ENCODE results near the gene HS6ST3. TPM values are rescaled to one million over a fixed set of nuclear protein-coding genes. Genes with fewer than 3 reads are reported as not detected.

Gene HS6ST3
- total RNA-seq, 1 donor from 2014 or later = 3.0 TPM

GRCh38 chr13:96403241-96403640, 313.3 kb downstream of the HS6ST3 start:
- intact Hi-C loops (cut with DNase I) = no loop called here
- Histone ChIP-seq H3K36me3 (no peaks in the 10 kb centered on the region), H3K4me3 (no peak overlapping the region), H3K27me3 (no peaks in the 10 kb centered on the region), H3K4me1 (no peaks in the 10 kb centered on the region), H3K9me3 (no peaks in the 10 kb centered on the region), H3K27ac (no peak overlapping the region)
- TF ChIP-seq CTCF (IDR thresholded peaks at IDR 0.05) = no peak
- no peak for DNase-seq (ENCODE audit: low spot score in 2 of 2)

- H3K27ac ChIP-seq = no peak overlapping the region
- H3K27me3 ChIP-seq = no peaks in the 10 kb centered on the region
- DNase-seq (ENCODE audit: low spot score in 2 of 2) = no peak
- H3K4me3 ChIP-seq = no peak overlapping the region
- H3K4me1 ChIP-seq = no peaks in the 10 kb centered on the region
- H3K36me3 ChIP-seq = no peaks in the 10 kb centered on the region
- intact Hi-C loops (cut with DNase I) = no loop called here
- TF ChIP-seq CTCF (IDR thresholded peaks at IDR 0.05) = no peak
- H3K9me3 ChIP-seq = no peaks in the 10 kb centered on the region
Observed at GRCh38 chr13:96403651-96404050, 313.7 kb downstream of the HS6ST3 start.

- no peak for TF ChIP-seq CTCF (IDR thresholded peaks at IDR 0.05)
- no peak for DNase-seq (ENCODE audit: low spot score in 2 of 2)
- H3K27ac ChIP-seq = no peak overlapping the region
- no peaks in the 10 kb centered on the region for H3K36me3 ChIP-seq
- intact Hi-C loops (cut with DNase I) = no loop called here
- H3K9me3 ChIP-seq = no peaks in the 10 kb centered on the region
- H3K4me3 ChIP-seq = no peak overlapping the region
- no peaks in the 10 kb centered on the region for H3K27me3 ChIP-seq
- no peaks in the 10 kb centered on the region for H3K4me1 ChIP-seq
Observed at GRCh38 chr13:96415831-96416385, 326.0 kb downstream of the HS6ST3 start.

GRCh38 chr13:96417939-96418685, 328.2 kb downstream of the HS6ST3 start:
- no peak for DNase-seq (ENCODE audit: low spot score in 2 of 2)
- Histone ChIP-seq H3K4me3 (no peak overlapping the region), H3K27me3 (no peaks in the 10 kb centered on the region), H3K4me1 (no peaks in the 10 kb centered on the region), H3K36me3 (no peaks in the 10 kb centered on the region), H3K27ac (no peak overlapping the region), H3K9me3 (no peaks in the 10 kb centered on the region)
- TF ChIP-seq CTCF (IDR thresholded peaks at IDR 0.05) = no peak
- intact Hi-C loops (cut with DNase I) = no loop called here

- Histone ChIP-seq H3K4me3 (no peak overlapping the region), H3K27ac (no peak overlapping the region), H3K9me3 (no peaks in the 10 kb centered on the region), H3K27me3 (no peaks in the 10 kb centered on the region), H3K36me3 (no peaks in the 10 kb centered on the region), H3K4me1 (no peaks in the 10 kb centered on the region)
- intact Hi-C loops (cut with DNase I) = no loop called here
- no peak for DNase-seq (ENCODE audit: low spot score in 2 of 2)
- TF ChIP-seq CTCF (IDR thresholded peaks at IDR 0.05) = no peak
Observed at GRCh38 chr13:96421314-96421713, 331.4 kb downstream of the HS6ST3 start.
